ENCODE data around the gene SURF6.
"Not testable (repeated sequence)": the region's sequence is repeated elsewhere in the genome, so short reads cannot be mapped to it uniquely, and the experiment has no call there.

Gene SURF6

DNA sequence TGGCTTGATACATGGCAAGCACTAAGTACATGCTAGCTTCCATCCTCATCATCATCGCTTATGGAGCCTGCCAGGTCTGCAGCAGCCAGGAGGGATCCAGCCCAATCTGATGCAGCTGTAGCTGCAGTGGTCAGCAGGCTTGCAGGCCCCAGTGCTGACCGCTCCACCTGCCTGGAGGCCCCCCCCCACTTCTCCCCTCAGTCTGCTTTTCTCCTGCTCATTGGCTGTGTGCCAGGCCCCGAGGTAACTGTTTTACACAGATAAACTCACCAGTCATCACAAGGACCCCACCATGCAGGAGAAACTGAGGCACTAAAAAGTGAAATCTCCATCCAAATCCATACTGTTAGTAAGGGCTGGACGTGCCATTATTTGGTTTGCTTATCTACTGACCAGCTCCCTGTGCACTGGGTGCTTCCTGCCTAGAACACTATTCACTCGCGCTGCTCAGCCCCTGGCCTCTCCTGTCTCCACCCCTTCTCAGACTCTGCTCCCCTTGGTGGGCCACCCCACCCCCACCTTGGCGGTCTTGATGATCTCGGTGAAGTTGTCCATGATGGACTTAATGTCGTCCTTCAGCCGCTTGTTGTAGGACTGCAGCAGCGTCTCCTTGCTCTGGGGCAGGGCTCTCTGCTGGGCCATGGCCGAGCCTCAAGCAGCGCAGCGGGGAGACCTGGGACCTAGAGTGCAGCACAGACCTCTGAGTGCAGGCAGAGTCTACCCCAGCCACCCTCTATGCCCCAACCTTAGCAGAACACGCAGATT, 10.2 kb upstream of the SURF6 start:
- no peak for DNase-seq

DNA sequence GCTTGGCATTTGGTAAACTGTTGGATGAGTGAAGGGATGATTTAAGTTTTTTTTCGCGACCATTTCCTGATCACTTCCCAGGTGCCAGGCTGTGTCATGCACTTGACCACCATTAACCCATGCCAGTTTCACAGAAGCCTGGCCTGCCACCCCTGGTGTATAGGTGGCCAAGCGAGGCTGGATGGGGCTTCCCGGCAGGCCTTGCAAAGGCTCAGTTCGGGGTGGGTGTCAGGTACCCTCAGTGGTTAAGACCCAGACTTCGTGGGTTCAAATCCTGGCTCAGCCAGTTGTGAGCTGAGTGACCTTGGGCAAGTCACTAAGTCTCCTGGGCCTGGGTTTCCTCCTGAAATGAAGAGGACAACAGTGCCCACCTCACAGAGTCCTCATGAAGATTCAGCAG, 9.6 kb upstream of the SURF6 start:
- no peak for DNase-seq

DNA sequence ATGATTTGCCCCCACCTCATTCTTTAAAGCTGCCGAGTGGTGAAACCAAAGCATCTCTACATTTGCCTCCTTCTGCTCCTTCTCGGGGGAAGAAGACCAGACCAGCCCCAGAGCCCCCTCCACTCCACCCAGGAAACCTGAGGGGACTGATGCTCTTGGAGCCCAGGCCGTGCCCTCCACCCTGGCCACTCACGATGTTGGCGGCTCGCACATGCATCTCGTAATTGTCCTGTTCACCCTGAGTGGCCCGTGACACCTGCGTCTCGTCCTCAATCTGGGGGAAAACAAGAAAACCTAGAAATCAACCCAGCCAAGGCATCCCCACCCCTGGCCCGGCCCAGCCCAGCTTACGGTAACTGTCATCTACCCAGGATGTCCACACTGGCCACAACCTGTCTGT, 9.0 kb upstream of the SURF6 start:
- no peak for DNase-seq

DNA sequence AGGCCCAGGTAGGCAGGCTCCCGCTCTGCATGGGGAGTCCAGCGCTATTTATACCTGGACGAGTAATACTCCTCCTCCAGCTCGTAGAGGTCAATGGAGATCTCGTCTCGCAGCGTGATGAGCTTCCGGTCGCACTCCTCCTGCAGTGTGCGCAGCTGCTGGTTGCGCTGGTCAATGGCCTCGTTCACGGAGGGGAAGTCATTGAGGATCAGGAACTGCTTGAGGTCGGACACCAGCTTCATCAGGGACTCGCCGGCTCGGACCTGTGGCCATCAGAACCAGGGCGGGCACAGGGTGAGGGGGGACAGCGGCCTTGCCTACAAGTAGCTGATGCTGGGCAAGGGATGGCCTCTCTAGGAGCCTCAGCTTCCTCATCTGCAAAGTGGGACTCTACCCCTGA, 8.1 kb upstream of the SURF6 start:
- no peak for DNase-seq

DNA sequence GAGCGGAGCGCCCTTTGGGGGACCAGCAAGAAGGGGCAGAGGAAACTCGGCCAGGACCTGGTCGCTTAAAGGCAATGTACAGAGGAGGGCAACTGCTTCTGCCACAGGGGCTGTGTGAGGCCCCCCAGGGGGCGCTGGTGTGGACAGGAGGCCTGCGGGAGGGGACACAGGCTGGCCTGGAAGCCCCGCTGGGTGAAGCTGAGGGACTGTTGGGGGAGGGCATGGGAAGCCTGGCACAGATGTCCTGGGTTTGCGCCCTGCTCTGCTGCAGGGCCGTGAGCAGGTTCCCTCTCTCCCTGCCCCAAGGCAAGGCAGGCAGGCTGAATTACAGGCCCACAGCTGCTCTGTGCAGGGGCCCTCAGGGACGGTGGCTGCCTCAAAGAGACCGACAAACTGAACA, 6.6 kb upstream of the SURF6 start:
- no peak for DNase-seq

DNA sequence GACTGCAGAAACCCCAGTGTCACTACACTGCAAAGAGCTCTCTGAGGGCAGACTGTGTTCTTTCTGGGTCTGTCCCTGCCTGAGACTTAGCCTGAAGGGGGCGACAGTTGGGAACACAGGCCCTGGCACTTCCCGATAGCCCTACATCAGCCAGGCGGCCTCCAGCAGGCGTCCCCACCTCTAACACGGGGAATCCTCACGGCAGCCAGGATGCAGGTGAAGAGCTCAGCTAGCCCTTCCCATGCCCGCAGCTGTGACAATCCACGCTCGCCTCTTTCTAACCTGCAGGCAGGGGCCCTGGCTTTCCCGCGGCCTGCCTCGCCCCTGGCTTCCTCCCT, 6.0 kb upstream of the SURF6 start:
- DNase-seq, result no peak

DNA sequence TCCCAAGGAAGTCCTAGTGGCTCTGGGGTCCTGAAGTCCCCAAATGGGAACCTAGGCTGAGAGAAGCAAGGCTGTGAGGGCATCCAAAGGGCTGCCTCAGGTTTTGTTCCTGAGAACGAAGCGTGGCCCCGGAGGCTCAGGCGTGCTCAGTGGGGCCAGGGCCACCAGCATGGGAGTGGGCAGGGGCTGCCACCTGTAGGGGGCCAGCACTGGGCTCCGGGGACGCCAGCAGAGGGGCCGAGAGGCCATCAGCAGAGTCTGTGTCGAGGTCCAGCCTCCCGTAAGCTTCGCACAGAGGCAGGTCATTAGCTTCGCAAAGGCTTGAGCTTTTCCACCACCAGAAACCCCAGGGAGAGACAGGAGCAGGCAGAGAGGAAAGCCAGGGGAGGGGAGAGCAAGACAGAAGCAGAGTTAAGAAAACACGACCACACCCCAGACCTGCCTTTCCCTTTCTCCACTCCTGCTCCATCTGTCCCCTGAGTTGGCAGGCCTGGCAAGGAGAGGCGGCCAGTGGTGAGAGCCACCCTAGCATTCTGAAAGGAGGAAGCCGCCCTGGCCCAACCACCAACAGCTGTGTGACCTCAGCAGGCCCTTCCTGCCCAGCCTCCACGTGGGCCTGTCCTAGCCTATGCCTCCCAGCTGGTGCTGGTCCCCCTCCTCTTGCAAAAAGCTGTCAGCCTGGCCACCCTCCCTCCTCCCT, 5.5 kb upstream of the SURF6 start:
- DNase-seq, result no peak

DNA sequence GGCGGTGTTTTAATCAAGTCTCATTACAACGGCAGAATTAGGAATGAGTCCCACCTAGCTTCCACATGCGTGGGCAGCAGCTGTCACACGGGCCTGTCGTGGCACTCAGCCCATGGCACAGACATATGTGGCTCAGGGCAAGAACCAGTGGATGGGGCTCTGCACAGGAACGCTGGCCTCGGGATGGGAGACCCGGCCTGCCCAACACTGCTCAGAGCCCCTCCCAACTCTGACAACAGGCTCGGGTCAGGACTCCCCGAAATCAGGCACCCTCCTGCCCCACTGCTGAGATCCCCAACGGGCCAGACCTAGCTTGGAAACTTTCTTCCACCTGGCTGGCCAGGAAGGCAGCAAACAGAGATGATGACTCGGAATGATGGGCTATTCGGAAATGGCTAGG, 4.9 kb upstream of the SURF6 start:
- DNase-seq, result no peak

DNA sequence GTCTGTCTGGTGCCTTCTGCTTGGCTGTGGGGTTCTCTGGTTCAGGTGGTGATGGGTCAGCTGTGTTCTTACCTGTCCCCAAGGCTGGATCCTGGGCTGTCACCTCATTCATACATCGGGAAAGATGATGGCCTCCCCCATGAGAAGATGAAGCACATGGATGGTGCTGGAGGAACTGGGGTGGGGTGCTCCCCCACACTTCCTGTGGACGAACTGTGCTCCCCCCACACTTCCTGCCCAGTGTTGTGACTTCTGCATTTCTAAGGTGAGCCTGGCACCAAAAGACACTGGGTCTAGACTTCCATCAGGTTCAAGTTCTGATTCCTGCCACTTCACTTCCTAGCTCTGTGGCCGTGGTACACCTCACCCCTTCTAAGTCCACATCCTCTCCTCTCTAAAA, 4.3 kb upstream of the SURF6 start:
- DNase-seq, result no peak

DNA sequence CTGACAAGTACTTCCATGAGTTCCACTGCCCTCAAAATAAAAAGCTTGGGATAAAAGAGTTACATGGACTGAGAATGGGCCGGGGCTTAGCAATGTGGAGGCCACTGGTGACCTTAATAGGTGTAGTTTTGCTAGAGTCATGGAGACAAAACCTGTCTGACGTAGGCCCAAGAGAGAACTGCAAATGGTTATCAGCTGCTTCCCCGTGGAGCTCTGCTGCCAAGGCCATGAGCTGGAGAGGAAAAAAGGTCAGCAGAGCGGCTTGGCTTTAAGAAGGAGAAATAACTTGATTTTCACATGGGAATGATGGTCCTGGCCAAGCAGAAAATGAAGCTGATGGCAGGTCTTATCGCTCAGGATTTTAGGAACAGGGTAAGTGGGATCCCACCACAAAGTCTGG, 3.7 kb upstream of the SURF6 start:
- DNase-seq, result no peak

DNA sequence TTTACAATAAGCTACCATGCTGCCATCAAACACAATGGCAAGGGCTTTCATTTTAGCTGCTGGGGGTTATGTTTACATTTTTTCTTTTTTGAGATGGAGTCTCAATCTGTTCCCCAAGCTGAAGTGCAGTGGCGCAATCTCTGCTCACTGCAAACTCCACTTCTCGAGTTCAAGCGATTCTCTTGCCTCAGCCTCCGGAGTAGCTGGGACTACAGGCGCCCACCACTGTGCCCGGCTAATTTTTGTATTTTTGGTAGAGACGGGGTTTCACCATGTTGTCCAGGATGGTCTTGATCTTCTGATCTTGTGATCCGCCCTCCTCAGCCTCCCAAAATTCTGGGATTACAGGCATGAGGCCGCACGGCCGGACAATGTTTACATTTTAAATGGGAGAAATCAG, 1.1 kb downstream of the SURF6 start:
- not testable (repeated sequence) for DNase-seq

DNA sequence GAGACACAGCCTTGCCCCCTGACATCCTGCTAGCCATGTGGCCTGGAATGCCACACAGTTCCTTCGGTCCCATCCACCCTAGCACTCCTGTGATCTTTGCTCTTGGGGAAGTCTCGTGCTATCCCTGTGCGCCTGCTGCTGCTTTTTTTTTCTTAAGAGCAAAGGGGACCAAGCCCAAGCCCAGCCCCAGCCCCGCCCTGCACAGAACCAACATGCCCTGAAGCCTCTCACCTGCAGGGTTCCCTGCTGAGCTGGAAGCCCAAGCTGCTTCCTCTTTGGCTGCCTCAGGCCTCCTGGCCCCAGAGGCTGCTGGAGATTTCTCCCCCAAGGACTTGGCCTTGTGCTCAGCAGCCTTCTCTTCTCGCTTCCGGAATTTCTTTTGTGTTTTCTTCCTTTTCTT, 1.8 kb downstream of the SURF6 start:
- no peak for DNase-seq

DNA sequence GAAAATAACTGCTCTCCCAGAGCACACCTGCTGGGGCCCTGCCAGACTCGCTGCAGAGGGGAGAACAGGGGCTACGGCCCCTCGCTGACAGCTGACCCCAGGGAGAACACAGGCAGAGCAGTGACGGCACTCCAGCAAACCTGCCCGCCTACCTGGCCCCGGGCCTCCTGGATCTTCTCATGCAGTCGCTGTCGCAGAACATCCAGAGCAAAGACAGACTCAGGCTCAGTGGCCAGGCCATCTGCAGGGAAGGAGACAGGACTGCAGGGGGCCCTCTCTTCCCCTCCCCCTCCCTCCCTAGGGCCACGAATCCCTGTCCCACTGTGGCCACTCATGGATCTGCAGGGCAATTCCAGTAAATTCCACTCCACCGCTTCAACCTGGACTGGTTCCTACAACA, 2.4 kb downstream of the SURF6 start:
- no peak for DNase-seq

DNA sequence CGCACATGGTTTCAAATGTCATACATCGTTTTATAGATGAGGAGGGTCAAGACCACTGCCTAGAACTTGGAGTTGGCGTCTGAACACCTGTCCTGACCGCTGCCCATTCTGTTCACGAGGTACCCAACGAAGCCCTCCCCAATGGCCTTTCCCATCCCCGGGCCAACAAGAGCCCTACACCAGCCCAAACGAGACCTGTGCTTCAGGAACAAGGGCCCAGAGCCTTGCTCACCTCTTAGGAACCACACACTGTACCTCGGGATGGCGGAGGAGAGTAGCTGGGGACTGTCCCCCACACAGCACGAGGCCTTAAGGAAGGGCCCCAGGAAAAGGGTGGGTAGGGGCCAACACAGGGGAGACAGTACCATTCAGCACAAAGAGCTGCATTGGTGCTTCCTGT, 3.0 kb downstream of the SURF6 start:
- no peak for DNase-seq

DNA sequence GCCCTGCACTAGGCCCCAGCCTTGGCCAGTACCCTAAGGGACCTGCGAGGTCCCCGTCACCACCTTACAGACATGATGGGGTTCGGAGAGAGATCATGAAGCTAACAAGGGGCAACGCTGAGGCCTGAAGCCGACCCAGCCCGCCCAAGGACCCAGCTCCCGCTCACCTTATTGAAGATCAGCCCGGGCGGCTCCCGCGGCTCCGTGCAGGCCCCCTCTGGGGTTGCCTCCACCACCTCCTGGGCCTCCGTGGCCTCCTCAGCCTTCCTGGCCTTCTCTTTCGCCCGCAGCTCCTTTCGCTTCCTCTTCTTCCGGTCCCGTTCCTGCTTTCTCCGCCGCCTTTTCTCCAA, 3.6 kb downstream of the SURF6 start:
- DNase-seq, result no peak

DNA sequence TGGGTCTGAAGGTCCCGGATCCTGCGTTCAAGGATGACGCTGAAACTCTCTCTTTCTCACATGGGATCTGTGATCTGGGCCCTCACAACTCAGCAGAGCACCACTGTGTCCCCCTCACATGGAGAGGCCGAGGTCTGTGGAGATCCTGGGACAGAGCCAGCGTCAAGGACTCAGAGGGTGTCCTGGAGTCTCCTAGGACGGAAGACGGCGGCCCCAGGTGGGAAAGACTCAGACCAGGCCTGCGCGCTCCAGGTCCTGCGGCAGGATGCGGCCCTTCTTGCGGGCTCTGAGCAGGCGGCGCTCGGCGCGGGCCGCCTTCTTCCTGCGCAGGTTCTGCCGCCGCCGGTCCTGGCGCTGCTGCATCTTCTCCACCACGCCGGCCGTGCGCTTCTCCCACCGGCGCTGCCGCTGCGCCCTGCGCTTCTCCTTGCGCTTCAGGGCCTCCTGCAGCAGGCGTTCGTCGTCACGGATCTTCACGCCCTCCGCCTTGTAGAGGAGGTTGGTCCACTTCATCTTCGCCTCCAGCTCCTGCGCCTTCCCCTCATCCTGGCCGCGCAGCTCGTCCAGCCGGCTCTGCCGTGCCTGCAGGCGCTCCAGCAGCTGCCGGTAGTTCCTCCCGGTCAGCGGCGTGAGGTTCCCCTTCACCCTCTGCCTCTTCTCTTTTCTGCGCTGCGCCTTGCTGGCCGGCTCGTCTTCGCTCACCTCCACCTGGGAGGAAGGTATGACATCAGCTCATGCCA, 4.2 kb downstream of the SURF6 start:
- DNase-seq, result no peak

DNA sequence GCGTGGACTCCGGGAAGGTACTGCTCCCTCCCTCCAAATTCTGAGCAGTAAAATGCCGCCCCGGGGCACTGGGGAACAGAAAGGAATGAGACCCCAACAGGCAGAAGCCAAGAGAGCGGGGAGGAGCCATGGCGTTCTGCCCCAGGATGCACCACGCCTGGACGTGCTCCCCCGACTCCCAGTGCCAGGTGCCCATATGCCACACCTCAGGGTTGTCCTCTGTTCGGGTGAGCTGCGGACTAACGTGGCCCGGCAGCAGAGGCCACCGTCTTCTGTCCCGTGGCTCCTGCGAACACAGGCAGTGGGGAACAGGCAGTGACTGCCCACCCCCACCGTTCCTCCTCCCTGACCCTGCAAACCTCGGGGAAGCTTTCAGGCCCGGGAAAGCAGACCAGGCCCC, 4.8 kb downstream of the SURF6 start:
- no peak for DNase-seq

DNA sequence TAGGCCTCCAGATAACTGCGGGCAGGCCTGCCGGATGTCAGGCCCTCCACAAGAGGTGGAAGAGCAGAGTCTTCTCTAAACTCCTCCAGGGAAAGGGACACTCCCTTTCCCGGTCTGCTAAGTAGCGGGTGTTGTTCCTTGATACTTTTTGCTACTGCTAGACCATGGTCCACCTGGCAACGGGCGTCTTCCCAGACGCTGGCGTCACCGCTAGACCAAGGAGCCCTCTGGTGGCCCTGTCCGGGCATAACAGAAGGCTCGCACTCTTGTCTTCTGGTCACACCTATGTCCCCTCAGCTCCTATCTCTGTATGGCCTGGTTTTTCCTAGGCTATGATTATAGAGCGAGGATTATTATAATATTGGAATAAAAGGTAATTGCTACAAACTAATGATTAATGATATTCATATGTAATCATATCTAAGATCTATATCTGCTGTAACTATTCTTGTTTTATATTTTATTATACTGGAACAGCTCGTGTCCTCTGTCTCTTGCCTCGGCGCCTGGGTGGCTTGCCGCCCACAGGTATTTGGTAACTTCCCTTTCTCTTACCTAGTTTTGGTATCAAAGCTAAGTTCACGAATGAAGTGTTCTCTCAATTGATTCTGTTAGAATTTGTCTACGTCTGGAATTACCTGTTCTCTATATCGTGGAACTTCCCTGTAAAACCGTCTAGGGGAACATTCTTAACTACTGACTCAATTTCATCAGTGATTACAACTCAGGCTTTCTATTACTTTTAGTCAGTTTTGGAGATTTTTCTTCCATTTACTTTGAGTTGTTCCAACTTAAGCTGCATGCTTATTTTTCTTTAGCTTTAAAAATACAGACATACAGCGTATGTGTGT, 6.5 kb downstream of the SURF6 start:
- not testable (repeated sequence) for DNase-seq

DNA sequence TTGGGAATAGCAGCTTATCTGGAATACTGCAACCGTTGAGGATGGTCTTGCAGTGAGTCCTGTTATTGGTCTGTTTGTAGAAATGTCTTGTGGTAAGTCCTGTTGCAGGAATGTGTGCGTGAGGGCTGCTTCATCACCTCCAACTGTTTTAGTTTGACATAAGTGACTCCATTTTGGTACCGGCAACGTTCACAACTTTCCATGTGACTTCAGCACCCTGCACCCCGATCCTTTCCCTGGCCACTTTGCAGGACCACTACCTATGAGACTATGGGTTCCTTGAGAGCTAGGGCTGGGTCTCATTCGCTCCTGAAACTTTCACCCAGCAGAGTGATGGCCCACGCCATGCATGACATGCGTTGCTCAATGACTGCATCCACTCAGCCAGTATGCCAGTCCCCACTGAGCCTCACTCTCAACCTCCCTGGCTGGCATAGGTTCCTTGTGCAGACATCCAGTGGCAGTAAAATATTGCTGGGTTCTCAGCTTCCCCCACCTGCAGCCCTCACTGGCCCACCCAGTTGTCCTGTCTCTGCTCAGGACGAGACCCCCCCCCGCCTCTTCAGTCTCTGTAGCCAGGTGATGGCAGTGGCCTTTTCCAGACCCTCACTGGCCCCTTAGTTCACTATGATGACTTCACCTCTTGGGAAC, 8.0 kb downstream of the SURF6 start:
- no peak for DNase-seq

DNA sequence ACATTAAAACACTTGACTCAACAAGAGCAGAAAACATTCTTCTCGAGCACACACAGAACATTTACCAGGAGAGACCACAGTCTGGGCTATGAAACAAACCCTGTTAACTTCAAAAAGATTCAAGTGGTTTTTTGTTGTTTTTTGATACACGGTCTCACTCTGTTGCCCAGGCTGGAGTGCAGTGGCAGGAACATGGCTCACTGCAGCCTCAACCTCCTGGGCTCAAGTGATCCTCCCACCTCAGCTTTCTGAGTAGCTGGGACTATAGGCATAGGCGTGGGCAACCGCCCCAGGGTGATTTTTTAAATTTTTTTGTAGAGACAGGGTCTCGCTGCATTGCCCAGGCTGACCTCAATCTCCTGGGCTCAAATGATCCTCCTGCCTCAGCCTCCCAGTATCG, 9.0 kb downstream of the SURF6 start:
- DNase-seq, result not testable (repeated sequence)

DNA sequence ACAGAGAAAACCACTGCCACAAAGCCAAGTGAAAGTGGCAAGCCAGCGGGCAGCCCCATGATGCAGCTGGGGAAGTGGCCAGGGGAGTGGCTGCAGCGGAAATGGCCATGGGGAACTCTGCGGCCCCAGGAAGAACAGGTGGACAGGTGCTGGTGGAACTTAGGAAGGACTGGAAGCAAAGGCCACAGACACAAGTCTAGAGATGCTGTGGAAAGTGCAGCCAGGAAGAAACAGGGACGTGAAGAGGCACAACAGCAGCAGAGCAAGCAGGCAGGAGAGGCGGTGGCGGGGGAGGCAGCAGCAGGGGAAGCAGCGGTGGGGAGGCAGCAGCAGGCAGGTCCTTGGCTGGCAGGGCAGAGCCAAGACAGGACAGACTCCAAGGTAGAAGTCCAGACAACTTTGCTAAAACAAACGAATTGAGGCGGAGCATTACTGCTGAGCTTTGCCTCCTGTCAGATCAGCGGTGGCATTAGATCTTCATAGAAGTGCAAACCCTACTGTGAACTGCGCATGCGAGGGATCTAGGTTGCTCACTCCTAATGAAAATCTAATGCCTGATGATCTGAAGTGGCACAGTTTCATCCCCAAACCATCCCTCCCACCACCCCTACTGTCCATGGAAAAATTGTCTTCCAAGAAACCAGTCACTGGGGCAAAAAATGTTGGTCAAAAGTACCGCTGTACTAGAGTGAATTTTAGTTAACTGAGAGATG, 11.8 kb downstream of the SURF6 start:
- DNase-seq, result no peak

DNA sequence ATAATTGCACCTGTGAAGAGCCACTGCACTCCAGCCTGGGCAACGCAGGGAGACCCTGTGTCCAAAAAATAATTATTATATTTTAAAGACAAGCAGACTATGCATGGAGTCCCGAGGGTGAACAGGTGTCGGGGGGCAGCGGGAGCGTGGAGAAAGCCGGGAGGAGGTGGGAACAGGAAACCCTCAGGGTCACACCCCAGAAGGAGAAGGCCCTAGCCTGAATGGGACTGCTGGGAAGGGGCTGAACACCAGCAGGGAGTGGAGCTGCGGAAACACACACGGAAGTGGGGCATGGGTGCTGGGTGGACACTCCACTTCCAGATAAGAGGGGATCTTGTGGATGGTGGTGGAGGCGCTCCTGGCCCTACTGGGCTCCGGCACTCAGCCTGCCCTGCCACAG, 12.8 kb downstream of the SURF6 start:
- DNase-seq, result no peak

All from activated CD4-positive, alpha-beta T cell treated with anti-CD3 and anti-CD28 coated beads, Interleukin-10, Interleukin-2, amounts not matched to agents 100 ng/mL and 50 ng/mL, durations not matched to agents 16 hours and 8 hours (primary cell).